ENCODE results near the gene TRMT13. TPM values are rescaled to one million over a fixed set of nuclear protein-coding genes. Genes with fewer than 3 reads are reported as not detected.

Gene TRMT13
- total and polyA plus RNA-seq, 3 donors from 2014 or later = 12.1 to 19.8 (median 14.7) TPM

DNA sequence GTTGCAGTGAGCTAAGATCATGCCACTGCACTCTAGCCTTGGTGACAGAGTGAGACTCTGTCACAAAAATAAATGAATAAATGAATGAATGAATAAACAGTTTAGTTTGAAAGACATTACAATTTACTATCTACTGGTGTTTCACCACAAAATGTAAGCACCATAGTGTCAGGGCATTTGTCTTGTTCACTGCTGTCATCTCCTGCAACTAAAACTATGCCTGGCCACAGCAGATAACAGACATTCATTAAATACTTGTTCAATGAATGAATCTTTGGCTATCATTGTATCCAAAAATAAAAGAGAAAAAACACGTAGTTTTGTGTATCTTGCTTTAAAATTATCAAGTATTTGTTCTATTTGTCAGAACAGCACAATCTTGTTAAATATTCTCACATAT lies 32.8 kb upstream of the TRMT13 start:
- H3K9me3 ChIP-seq = no peaks in the 10 kb centered on the region
- no peak overlapping the region for H3K27ac ChIP-seq
- intact Hi-C loops (cut with DNase I; ENCODE audit: low total_unique reads) = no loop called here
- DNase-seq = no peak
- 45 to 58% methylated on average over 1 of the region's 1 CpG for WGBS, 2 donors
- H3K4me3 ChIP-seq = no peak overlapping the region
- no peaks in the 10 kb centered on the region for H3K27me3 ChIP-seq
- no peaks in the 10 kb centered on the region for H3K36me3 ChIP-seq (ENCODE audit: low read depth, missing control alignments)
- TF ChIP-seq POLR2A (IDR thresholded peaks at IDR 0.05) (no peak), CTCF (IDR thresholded peaks at IDR 0.05) (no peak)
- H3K4me1 ChIP-seq = no peaks in the 10 kb centered on the region

GRCh38 chr1:100101564-100101963 lies 31.4 kb upstream of the TRMT13 start:
- no peak overlapping the region for H3K4me3 ChIP-seq

DNA sequence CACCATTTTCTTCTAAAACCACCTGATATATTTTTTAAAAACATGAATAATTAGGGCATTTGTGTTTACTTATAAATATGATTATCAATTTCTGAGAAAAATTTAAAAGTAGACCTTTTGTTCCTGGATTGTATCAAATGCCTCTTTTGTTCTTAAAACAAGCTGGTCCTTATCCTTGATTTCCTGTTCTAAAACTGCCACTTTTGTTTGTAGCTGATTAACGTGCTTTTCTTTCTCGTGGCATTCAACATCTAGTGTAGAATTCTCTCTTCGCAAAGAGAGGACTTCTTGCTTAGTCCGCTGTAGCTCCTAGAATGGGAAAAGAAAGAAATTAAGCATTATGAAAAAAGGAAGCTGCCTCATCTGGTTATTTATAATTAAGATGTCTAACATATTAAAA lies 25.3 kb upstream of the TRMT13 start:
- Histone ChIP-seq H3K4me1 (no peaks in the 10 kb centered on the region), H3K4me3 (no peak overlapping the region), H3K36me3 (ENCODE audit: low read depth, missing control alignments) (no peaks in the 10 kb centered on the region), H3K27me3 (no peaks in the 10 kb centered on the region), H3K9me3 (no peaks in the 10 kb centered on the region), H3K27ac (peak overlapping the region in 1 of 2 donors; percentile 3)
- no peak for DNase-seq
- 63 to 73% methylated on average over 4 of the region's 4 CpGs for WGBS, 2 donors
- intact Hi-C loops (cut with DNase I; ENCODE audit: low total_unique reads) = no loop called here
- TF ChIP-seq POLR2A (IDR thresholded peaks at IDR 0.05) (no peak), CTCF (IDR thresholded peaks at IDR 0.05) (no peak)

More at GRCh38 chr1:100101564-100101963, 31.4 kb upstream of the TRMT13 start:
- H3K9me3 ChIP-seq = no peaks in the 10 kb centered on the region
- no peak overlapping the region for H3K27ac ChIP-seq
- H3K27me3 ChIP-seq = no peaks in the 10 kb centered on the region
- H3K36me3 ChIP-seq (ENCODE audit: low read depth, missing control alignments) = no peaks in the 10 kb centered on the region
- WGBS, 2 donors = 85 to 88% methylated on average over 2 of the region's 2 CpGs
- DNase-seq = no peak
- no peaks in the 10 kb centered on the region for H3K4me1 ChIP-seq
- no peak for TF ChIP-seq CTCF (IDR thresholded peaks at IDR 0.05)
- no peak for TF ChIP-seq POLR2A (IDR thresholded peaks at IDR 0.05)
- intact Hi-C loops (cut with DNase I; ENCODE audit: low total_unique reads) = no loop called here

DNA sequence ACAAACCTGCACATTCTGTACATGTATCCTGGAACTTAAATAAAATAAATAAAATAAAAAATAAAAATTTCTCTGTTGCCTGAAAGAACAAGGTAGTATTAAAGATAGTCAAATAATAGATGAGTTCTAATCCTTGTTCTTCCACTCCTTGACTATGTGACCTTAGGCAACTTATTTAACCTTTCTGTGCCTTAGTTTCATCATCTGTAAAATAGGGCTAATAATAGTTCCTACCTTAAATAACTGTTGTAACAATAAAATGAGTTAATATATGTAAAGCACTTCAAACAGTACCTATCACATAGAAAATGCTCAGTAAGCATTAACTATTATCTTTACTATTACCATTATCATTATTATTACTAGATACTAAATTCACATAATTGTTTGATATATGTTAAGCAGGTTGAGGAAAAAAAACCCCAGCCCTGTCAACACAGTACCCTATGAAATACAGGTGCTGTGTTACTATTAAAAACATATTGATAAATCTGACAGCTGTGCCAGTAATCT lies 23.4 kb upstream of the TRMT13 start:
- Histone ChIP-seq H3K4me3 (no peak overlapping the region), H3K9me3 (no peaks in the 10 kb centered on the region), H3K4me1 (no peaks in the 10 kb centered on the region), H3K27ac (no peak overlapping the region), H3K36me3 (ENCODE audit: low read depth, missing control alignments) (no peaks in the 10 kb centered on the region), H3K27me3 (no peaks in the 10 kb centered on the region)
- DNase-seq = no peak
- intact Hi-C loops (cut with DNase I; ENCODE audit: low total_unique reads) = no loop called here
- TF ChIP-seq POLR2A (IDR thresholded peaks at IDR 0.05) = no peak
- no peak for TF ChIP-seq CTCF (IDR thresholded peaks at IDR 0.05)

DNA sequence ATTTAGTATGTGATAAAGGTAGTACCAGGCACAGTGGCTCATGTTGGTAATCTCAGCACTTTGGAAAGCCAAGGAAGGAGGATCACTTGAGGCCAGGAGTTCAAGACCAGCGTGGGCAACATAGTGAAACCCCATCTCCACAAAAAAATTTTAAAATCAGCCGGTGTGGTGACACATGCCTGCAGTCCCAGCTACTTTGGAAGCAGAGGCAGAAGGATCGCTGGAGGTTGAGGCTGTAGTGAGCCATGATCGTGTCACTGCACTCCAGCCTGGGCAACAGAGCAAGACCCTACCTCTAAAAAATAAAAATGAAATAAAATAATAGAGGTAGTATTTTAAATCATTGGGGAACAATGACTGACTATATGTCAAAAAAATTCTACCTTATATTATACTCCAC lies 17.4 kb upstream of the TRMT13 start:
- Histone ChIP-seq H3K4me3 (no peak overlapping the region), H3K36me3 (ENCODE audit: low read depth, missing control alignments) (no peaks in the 10 kb centered on the region), H3K4me1 (no peaks in the 10 kb centered on the region), H3K9me3 (no peaks in the 10 kb centered on the region), H3K27ac (no peak overlapping the region), H3K27me3 (no peaks in the 10 kb centered on the region)
- intact Hi-C loops (cut with DNase I; ENCODE audit: low total_unique reads) = no loop called here
- 92 to 99% methylated on average over 4 of the region's 4 CpGs for WGBS, 2 donors
- DNase-seq = no peak
- no peak for TF ChIP-seq POLR2A (IDR thresholded peaks at IDR 0.05)
- TF ChIP-seq CTCF (IDR thresholded peaks at IDR 0.05) = no peak
